ENCODE data around the gene HNRNPUL1. TPM values are rescaled to one million over a fixed set of nuclear protein-coding genes. Genes with fewer than 3 reads are reported as not detected.

The HNRNPUL1 gene
- total and polyA plus RNA-seq, 5 donors, result 89.4 to 152 (median 136) TPM

- Histone ChIP-seq H3K27ac (ENCODE audit: low read length) (peak overlapping the region; percentile 66), H3K4me1 (ENCODE audit: control insufficient read depth, insufficient read depth, low read length) (peaks cover 41% of the 10 kb centered on the region), H3K27me3 (ENCODE audit: control insufficient read depth, insufficient read depth) (no peaks in the 10 kb centered on the region), H3K4me3 (ENCODE audit: low read length) (no peak overlapping the region), H3K9me3 (ENCODE audit: control insufficient read depth, low read length) (no peaks in the 10 kb centered on the region)
- DNase-seq (no peak), ATAC-seq (no peak)
- WGBS, result 72% methylated on average over 6 of the region's 6 CpGs
- intact Hi-C loops (cut with DNase I), result loop anchor here in 2 of 4 donors (5.0 kb wide), 2 partner anchors 33 to 88 kb away; no protein-coding TSS in a partner anchor
Measured at GRCh38 chr19:41300555-41300954, 36.4 kb downstream of the HNRNPUL1 start.

- intact Hi-C loops (cut with DNase I), result loop anchor here in 2 of 4 donors (5.0 kb wide), 2 partner anchors 35 to 90 kb away; no protein-coding TSS in a partner anchor
- H3K9me3 ChIP-seq (ENCODE audit: control insufficient read depth, low read length), result no peaks in the 10 kb centered on the region
- no peak overlapping the region for H3K27ac ChIP-seq (ENCODE audit: low read length)
- whole genome bisulfite sequencing, result 66% methylated on average over 21 of the region's 21 CpGs
- peaks cover 27% of the 10 kb centered on the region for H3K4me1 ChIP-seq (ENCODE audit: control insufficient read depth, insufficient read depth, low read length)
- H3K27me3 ChIP-seq (ENCODE audit: control insufficient read depth, insufficient read depth), result no peaks in the 10 kb centered on the region
- H3K4me3 ChIP-seq (ENCODE audit: low read length), result no peak overlapping the region
- DNase-seq (peak in 1 of 3 donors; percentile 73), ATAC-seq (no peak)
Measured at GRCh38 chr19:41302624-41303351, 38.6 kb downstream of the HNRNPUL1 start.

GRCh38 chr19:41303954-41304353, 39.8 kb downstream of the HNRNPUL1 start:
- Histone ChIP-seq H3K27ac (ENCODE audit: low read length) (no peak overlapping the region), H3K27me3 (ENCODE audit: control insufficient read depth, insufficient read depth) (no peaks in the 10 kb centered on the region), H3K4me1 (ENCODE audit: control insufficient read depth, insufficient read depth, low read length) (peaks cover 21% of the 10 kb centered on the region), H3K4me3 (ENCODE audit: low read length) (no peak overlapping the region), H3K9me3 (ENCODE audit: control insufficient read depth, low read length) (no peaks in the 10 kb centered on the region)
- intact Hi-C loops (cut with DNase I), result loop anchor here in 2 of 4 donors (5.0 kb wide), 2 partner anchors 37 to 92 kb away; no protein-coding TSS in a partner anchor
- 91% methylated on average over 14 of the region's 14 CpGs for WGBS
- DNase-seq (peak in 1 of 3 donors; percentile 73), ATAC-seq (no peak)

- peaks cover 15% of the 10 kb centered on the region for H3K4me1 ChIP-seq (ENCODE audit: control insufficient read depth, insufficient read depth, low read length)
- H3K9me3 ChIP-seq (ENCODE audit: control insufficient read depth, low read length), result no peaks in the 10 kb centered on the region
- intact Hi-C loops (cut with DNase I), result loop anchor here (5.0 kb wide), 5 partner anchors 38 to 103 kb away; partner anchors contain the start of gene HNRNPUL1 (in 2 of the 4)
- ATAC-seq (no peak), DNase-seq (no peak)
- no peaks in the 10 kb centered on the region for H3K27me3 ChIP-seq (ENCODE audit: control insufficient read depth, insufficient read depth)
- no peak overlapping the region for H3K4me3 ChIP-seq (ENCODE audit: low read length)
- WGBS, result 56% methylated on average over 4 of the region's 4 CpGs
- no peak overlapping the region for H3K27ac ChIP-seq (ENCODE audit: low read length)
Measured at GRCh38 chr19:41304706-41305483, 40.7 kb downstream of the HNRNPUL1 start.

GRCh38 chr19:41305927-41306793, 42.0 kb downstream of the HNRNPUL1 start:
- DNase-seq (no peak), ATAC-seq (no peak)
- 74% methylated on average over 13 of the region's 13 CpGs for WGBS
- Histone ChIP-seq H3K9me3 (ENCODE audit: control insufficient read depth, low read length) (no peaks in the 10 kb centered on the region), H3K4me3 (ENCODE audit: low read length) (no peak overlapping the region), H3K27me3 (ENCODE audit: control insufficient read depth, insufficient read depth) (no peaks in the 10 kb centered on the region), H3K27ac (ENCODE audit: low read length) (no peak overlapping the region), H3K4me1 (ENCODE audit: control insufficient read depth, insufficient read depth, low read length) (peaks cover 11% of the 10 kb centered on the region)
- intact Hi-C loops (cut with DNase I), result loop anchor here in 3 of 4 donors (5.0 kb wide), 3 partner anchors 44 to 104 kb away; partner anchors contain the start of gene HNRNPUL1 (in 2 of the 3)

GRCh38 chr19:41307090-41307875, 43.1 kb downstream of the HNRNPUL1 start:
- Histone ChIP-seq H3K9me3 (ENCODE audit: control insufficient read depth, low read length) (no peaks in the 10 kb centered on the region), H3K27me3 (ENCODE audit: control insufficient read depth, insufficient read depth) (no peaks in the 10 kb centered on the region), H3K27ac (ENCODE audit: low read length) (no peak overlapping the region), H3K4me1 (ENCODE audit: control insufficient read depth, insufficient read depth, low read length) (peaks cover 8% of the 10 kb centered on the region), H3K4me3 (ENCODE audit: low read length) (no peak overlapping the region)
- intact Hi-C loops (cut with DNase I), result loop anchor here in 3 of 4 donors (5.0 kb wide), 3 partner anchors 45 to 105 kb away; partner anchors contain the start of gene HNRNPUL1 (in 2 of the 3)
- no peak for ATAC-seq
- no peak for DNase-seq
- 62% methylated on average over 8 of the region's 8 CpGs for WGBS

- intact Hi-C loops (cut with DNase I), result loop anchor here in 3 of 4 donors (5.0 kb wide), 3 partner anchors 46 to 106 kb away; partner anchors contain the start of gene HNRNPUL1 (in 2 of the 3)
- peak in 1 of 2 donors; percentile 3 for ATAC-seq
Measured at GRCh38 chr19:41307954-41308449, 43.8 kb downstream of the HNRNPUL1 start.

GRCh38 chr19:41308450-41309179, 44.4 kb downstream of the HNRNPUL1 start:
- 20% methylated on average over 8 of the region's 8 CpGs for WGBS
- Histone ChIP-seq H3K27ac (ENCODE audit: low read length) (peak overlapping the region; percentile 90), H3K9me3 (ENCODE audit: control insufficient read depth, low read length) (no peaks in the 10 kb centered on the region), H3K27me3 (ENCODE audit: control insufficient read depth, insufficient read depth) (no peaks in the 10 kb centered on the region), H3K4me1 (ENCODE audit: control insufficient read depth, insufficient read depth, low read length) (peaks cover 8% of the 10 kb centered on the region), H3K4me3 (ENCODE audit: low read length) (no peak overlapping the region)
- DNase-seq, result peak; percentile 91 to 97 (median 96)
- ATAC-seq, result peak; percentile 61 to 74
- intact Hi-C loops (cut with DNase I), result loop anchor here in 3 of 4 donors (5.0 kb wide), 3 partner anchors 46 to 106 kb away; partner anchors contain the start of gene HNRNPUL1 (in 2 of the 3)

More at GRCh38 chr19:41307954-41308449, 43.8 kb downstream of the HNRNPUL1 start:
- WGBS, result 40% methylated on average over 4 of the region's 4 CpGs
- Histone ChIP-seq H3K4me1 (ENCODE audit: control insufficient read depth, insufficient read depth, low read length) (peaks cover 8% of the 10 kb centered on the region), H3K27me3 (ENCODE audit: control insufficient read depth, insufficient read depth) (no peaks in the 10 kb centered on the region), H3K9me3 (ENCODE audit: control insufficient read depth, low read length) (no peaks in the 10 kb centered on the region), H3K4me3 (ENCODE audit: low read length) (no peak overlapping the region), H3K27ac (ENCODE audit: low read length) (peak overlapping the region; percentile 86)
- no peak for DNase-seq
